ENCODE measurements around the gene GNB5. TPM values are rescaled to one million over a fixed set of nuclear protein-coding genes. Genes with fewer than 3 reads are reported as not detected.
"Not testable (repeated sequence)": the region's sequence is repeated elsewhere in the genome, so short reads cannot be mapped to it uniquely, and the experiment has no call there.

Gene GNB5
- 9.3 TPM for polyA plus RNA-seq (2012; ENCODE audit: insufficient read depth, insufficient read length, low read depth)

DNA sequence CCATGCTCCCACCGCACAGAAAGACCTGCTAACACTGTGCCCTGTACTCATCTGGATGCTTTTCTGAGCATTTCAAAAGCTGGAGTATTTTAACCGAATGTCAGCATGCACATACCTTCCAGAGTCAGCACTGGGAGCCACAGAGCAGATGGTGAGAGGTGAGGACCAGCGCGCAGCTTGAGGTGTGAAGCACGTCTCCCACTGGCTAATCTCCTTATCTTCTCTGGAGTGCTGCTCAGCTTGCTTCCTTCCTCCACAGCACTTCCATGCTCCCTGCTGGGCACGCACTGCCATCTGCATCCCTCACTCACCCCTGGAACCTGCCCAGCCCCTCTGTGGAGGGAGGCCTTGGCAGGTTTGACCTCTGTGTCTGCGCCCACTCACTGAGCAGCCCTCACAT is at the start of gene GNB5:
Gene GNB5 (minus strand): TSS at position 186 of the 400 bp plus-strand sequence. CDS start 6,716 bp downstream, outside the sequence.
- Histone ChIP-seq H3K36me3 (no peaks in the 10 kb centered on the region), H3K9me3 (no peaks in the 10 kb centered on the region), H3K27me3 (peaks cover 12% of the 10 kb centered on the region), H3K4me1 (no peaks in the 10 kb centered on the region), H3K4me3 (ENCODE audit: low read depth, low read length) (no peak within 1 kb of the TSS)
- no peak for DNase-seq
- TF ChIP-seq, protein P1, sequence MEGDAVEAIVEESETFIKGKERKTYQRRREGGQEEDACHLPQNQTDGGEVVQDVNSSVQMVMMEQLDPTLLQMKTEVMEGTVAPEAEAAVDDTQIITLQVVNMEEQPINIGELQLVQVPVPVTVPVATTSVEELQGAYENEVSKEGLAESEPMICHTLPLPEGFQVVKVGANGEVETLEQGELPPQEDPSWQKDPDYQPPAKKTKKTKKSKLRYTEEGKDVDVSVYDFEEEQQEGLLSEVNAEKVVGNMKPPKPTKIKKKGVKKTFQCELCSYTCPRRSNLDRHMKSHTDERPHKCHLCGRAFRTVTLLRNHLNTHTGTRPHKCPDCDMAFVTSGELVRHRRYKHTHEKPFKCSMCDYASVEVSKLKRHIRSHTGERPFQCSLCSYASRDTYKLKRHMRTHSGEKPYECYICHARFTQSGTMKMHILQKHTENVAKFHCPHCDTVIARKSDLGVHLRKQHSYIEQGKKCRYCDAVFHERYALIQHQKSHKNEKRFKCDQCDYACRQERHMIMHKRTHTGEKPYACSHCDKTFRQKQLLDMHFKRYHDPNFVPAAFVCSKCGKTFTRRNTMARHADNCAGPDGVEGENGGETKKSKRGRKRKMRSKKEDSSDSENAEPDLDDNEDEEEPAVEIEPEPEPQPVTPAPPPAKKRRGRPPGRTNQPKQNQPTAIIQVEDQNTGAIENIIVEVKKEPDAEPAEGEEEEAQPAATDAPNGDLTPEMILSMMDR (IDR thresholded peaks at IDR 0.05; ENCODE audit: low read depth, low read length), result no peak

DNA sequence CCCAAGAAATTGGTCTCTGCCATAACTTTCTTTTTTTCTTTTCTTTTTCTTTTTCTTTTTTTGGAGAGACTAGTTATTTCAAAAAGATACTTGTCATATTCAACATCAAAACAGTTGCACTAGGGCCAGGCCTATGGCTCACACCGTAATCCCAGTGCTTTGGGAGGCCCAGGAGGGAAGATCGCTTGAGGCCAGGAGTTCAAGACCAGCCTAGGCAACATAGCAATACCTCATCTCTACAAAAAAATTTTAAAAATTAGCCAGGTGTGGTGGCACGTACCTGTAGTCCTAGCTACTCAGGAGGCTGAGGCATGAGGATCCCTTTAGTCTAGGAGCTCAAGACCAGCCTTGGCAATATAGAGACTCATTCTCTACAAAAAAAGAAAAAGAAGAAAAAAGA is 49.0 kb upstream of the GNB5 start:
- H3K27me3 ChIP-seq, result no peaks in the 10 kb centered on the region; the same call in 1 of the 2 replicates
- no peak overlapping the region for H3K4me3 ChIP-seq (ENCODE audit: low read depth, low read length)
- H3K4me1 ChIP-seq, result no peaks in the 10 kb centered on the region
- no peak for DNase-seq
- TF ChIP-seq, protein P1 (IDR thresholded peaks at IDR 0.05; ENCODE audit: low read depth, low read length), result no peak
- no peaks in the 10 kb centered on the region for H3K9me3 ChIP-seq
- H3K36me3 ChIP-seq, result no peaks in the 10 kb centered on the region

DNA sequence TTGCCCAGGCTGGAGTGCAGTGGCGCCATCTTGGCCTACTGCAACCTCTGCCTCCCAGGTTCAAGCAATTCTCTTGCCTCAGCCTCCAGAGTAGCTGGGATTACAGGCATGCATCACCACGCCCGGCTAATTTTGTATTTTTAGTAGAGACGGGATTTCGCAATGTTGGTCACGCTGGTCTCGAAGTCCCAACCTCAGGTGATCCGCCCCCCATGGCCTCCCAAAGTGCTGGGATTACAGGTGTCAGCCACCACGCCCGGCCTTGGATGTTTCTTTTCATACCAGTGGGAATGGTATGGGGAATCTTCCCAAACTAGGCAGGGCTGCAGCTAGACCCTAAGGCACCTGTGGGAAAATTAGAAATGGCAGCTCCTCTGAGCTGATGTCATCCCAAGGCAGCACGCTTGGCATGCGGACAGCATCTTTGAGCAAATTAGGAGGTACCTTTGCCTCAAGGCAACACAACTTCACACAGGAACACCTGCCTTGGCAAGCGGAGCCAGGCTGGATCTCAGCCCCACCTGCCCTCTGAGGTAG is 47.9 kb upstream of the GNB5 start:
- H3K27me3 ChIP-seq; H3K4me3 ChIP-seq (ENCODE audit: low read depth, low read length); H3K36me3 ChIP-seq; H3K4me1 ChIP-seq; H3K9me3 ChIP-seq; DNase-seq: not testable (repeated sequence)

DNA sequence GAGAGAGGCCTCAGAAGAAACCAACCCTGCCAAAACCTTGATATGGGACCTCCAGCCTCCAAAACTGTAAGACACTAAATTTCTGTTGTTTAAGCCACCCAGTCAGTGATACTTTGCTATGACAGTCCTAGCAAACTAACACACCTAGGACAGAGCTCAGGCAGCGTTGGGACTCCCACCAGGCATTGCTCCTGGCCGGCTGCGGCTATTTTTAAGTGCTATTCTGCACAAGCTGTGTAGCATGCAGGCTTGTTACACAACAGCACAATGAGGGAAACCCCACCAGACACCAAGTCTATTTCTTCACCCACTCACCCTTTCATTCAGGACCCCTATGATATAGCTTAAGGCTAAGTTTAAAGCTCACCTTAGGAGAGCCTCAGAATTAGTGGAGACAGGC is 47.0 kb upstream of the GNB5 start:
- Histone ChIP-seq H3K27me3 (no peaks in the 10 kb centered on the region), H3K9me3 (no peaks in the 10 kb centered on the region), H3K36me3 (no peaks in the 10 kb centered on the region), H3K4me1 (no peaks in the 10 kb centered on the region), H3K4me3 (ENCODE audit: low read depth, low read length) (no peak overlapping the region)
- DNase-seq, result no peak
- TF ChIP-seq, protein P1 (IDR thresholded peaks at IDR 0.05; ENCODE audit: low read depth, low read length), result no peak

DNA sequence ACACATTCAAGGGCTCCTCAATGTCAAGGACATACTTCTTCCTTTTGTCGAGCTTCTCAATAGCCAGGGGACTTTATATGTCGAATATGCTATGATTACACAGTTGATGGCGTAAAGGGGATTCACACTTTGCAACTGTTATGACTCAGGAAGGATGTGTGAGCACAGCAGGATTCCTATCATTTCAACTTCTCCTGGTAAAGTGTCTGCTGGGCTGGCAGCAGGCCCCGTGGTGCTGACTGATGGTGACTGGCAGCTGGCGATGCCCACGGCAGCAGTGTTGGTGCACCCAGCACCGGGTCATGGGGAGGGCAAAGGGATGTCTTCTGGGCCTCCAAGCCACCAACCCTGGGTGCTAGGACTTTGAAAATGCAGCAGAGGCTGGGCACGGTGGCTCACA is 44.8 kb upstream of the GNB5 start:
- no peak overlapping the region for H3K4me3 ChIP-seq (ENCODE audit: low read depth, low read length)
- H3K4me1 ChIP-seq, result no peaks in the 10 kb centered on the region
- TF ChIP-seq, protein P1 (IDR thresholded peaks at IDR 0.05; ENCODE audit: low read depth, low read length), result no peak

DNA sequence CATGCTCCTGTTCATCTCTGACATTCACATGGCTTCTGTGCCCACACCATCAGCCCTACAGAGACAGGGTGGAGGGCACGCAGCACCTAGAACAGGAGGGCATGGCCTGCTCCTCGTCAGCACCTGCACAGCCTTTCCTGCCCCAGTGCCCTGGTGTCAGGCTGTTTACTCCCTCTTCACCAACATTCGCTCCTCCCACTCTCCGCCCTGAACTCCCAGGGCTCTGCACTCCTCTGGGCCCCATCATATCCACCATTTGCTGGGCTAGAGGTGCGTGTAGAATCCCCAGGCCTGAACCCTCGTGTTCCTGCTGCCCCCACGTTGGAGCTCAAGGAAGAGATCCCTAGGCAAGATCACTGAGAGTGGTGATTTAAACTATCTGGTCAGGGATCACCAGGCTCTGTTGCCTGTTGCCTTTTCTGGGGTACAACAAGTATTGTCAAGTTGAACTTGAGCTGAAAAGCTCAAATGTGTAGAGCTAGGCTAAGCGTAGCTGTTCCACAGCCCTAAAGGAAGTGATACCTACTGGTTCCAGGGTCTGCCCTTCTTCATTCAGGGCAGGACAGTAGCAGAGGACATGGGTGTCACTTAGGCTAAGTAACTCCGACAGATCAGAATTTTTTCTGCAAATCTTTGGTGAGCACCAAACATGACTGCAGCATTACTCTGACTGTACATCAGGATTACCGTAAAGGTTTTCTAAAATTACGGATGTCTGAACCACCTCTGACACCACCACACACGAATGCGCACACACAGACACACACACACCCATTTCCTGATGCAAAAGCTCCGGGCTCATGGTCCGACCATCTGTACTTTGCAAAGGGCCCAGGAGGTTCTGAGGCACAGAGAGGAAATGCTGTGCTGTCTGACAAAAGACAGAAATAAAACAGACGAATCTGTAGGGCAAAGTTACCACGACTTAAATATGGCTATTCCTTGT is 43.7 kb upstream of the GNB5 start:
- no peak for DNase-seq
- H3K36me3 ChIP-seq, result no peaks in the 10 kb centered on the region
- no peaks in the 10 kb centered on the region for H3K4me1 ChIP-seq
- no peak overlapping the region for H3K4me3 ChIP-seq (ENCODE audit: low read depth, low read length)
- H3K9me3 ChIP-seq, result no peaks in the 10 kb centered on the region
- TF ChIP-seq, protein P1 (IDR thresholded peaks at IDR 0.05; ENCODE audit: low read depth, low read length), result no peak
- no peaks in the 10 kb centered on the region for H3K27me3 ChIP-seq

More for the DNA sequence above, 44.8 kb upstream of the GNB5 start:
- Histone ChIP-seq H3K36me3 (no peaks in the 10 kb centered on the region), H3K9me3 (no peaks in the 10 kb centered on the region), H3K27me3 (no peaks in the 10 kb centered on the region)
- DNase-seq, result no peak
